ENCODE results near the gene GET4. TPM values are rescaled to one million over a fixed set of nuclear protein-coding genes. Genes with fewer than 3 reads are reported as not detected.

Gene GET4
- total RNA-seq, 2 experiments from 2014 or later, result 19.3 to 20.2 TPM

DNA sequence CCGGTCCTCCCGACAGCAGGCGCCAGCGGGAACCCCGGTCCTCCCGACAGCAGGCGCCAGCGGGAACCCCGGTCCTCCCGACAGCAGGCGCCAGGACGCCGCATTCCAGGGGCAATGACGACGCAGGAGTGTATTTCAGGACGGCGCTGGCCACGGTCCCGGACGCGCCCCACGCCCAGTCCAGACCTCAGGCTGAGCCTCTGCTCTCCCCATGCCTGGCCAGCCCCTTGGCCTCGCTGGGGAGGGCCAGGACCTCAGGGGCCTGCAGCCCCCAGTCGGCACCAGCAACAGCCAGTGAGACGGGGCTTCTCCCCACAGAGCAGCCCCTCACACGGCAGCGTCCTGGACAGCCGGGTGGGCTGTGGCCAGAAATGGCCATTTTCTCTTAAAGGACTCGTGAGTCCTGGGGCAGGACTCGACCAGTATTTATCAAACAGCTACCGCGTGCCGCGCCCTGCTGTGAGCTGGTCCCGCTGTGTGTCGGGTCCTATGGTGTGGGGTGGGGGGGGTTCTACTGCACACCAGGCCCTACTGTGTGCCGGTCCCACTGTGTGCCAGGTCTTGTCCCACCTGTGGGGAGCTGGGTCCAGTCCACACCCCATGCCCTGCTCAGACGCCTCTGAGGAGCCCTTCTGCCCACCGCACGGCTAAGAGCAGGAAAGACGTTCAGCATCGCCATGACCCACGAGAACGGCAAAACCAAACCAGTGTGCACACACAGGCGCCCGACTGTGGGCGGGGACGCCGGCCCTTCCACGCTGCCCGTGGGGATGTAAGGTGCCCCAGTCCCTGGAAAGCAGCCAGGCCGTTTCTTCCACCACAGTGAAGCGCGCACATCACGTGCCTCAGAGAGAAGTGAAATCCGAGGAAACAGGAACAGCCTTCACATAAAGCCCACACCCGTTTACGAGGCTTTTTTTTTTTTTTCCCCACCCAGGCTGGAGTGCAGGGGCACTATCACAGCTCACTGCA is 33.3 kb downstream of the GET4 start:
- H3K4me1 Mint-ChIP-seq (ENCODE audit: low read depth), result peaks cover 12% of the 10 kb centered on the region
- DNase-seq, result peak; percentile 40
- no peaks in the 10 kb centered on the region for H3K27me3 Mint-ChIP-seq (ENCODE audit: low read depth)
- no peaks in the 10 kb centered on the region for H3K9me3 Mint-ChIP-seq
- H3K4me3 Mint-ChIP-seq, result peak overlapping the region; percentile 32
- H3K27ac Mint-ChIP-seq, result no peak overlapping the region
- H3K36me3 Mint-ChIP-seq (ENCODE audit: low read depth), result no peaks in the 10 kb centered on the region
- intact Hi-C loops (cut with micrococcal nuclease), result loop anchor here (1.0 to 10.0 kb wide), 2 partner anchors 14 to 155 kb away; no protein-coding TSS in a partner anchor
- CTCF ChIA-PET, result interaction anchor here (0.6 to 4.0 kb wide), 14 partner anchors 8 to 156 kb away, joined by 3 to 31 read pairs (median 6); partner anchors contain the start of genes ADAP1 and COX19

GRCh38 chr7:910441-910861 is 34.1 kb downstream of the GET4 start:
- no peaks in the 10 kb centered on the region for H3K27me3 Mint-ChIP-seq (ENCODE audit: low read depth)
- DNase-seq, result peak; percentile 33
- H3K4me1 Mint-ChIP-seq (ENCODE audit: low read depth), result peaks cover 12% of the 10 kb centered on the region
- CTCF ChIA-PET, result interaction anchor here (1.0 to 4.0 kb wide), 10 partner anchors 9 to 83 kb away, joined by 3 to 31 read pairs (median 6); partner anchors contain the start of genes ADAP1 and COX19
- no peaks in the 10 kb centered on the region for H3K9me3 Mint-ChIP-seq
- H3K4me3 Mint-ChIP-seq, result peak overlapping the region; percentile 32
- intact Hi-C loops (cut with micrococcal nuclease), result loop anchor here (1.0 kb wide), 1 partner anchor 13 kb away; no protein-coding TSS in a partner anchor
- H3K36me3 Mint-ChIP-seq (ENCODE audit: low read depth), result no peaks in the 10 kb centered on the region
- H3K27ac Mint-ChIP-seq, result no peak overlapping the region

- H3K9me3 Mint-ChIP-seq, result no peaks in the 10 kb centered on the region
- peaks cover 12% of the 10 kb centered on the region for H3K4me1 Mint-ChIP-seq (ENCODE audit: low read depth)
- no peaks in the 10 kb centered on the region for H3K36me3 Mint-ChIP-seq (ENCODE audit: low read depth)
- no peak for DNase-seq
- no peak overlapping the region for H3K4me3 Mint-ChIP-seq
- no peaks in the 10 kb centered on the region for H3K27me3 Mint-ChIP-seq (ENCODE audit: low read depth)
- CTCF ChIA-PET, result interaction anchor here (1.0 to 4.0 kb wide), 8 partner anchors 10 to 82 kb away, joined by 3 to 31 read pairs (median 11); partner anchors contain the start of genes ADAP1 and COX19
- intact Hi-C loops (cut with micrococcal nuclease), result loop anchor here (1.0 kb wide), 1 partner anchor 12 kb away; no protein-coding TSS in a partner anchor
- no peak overlapping the region for H3K27ac Mint-ChIP-seq
Observed at GRCh38 chr7:910931-911431, 34.6 kb downstream of the GET4 start.

DNA sequence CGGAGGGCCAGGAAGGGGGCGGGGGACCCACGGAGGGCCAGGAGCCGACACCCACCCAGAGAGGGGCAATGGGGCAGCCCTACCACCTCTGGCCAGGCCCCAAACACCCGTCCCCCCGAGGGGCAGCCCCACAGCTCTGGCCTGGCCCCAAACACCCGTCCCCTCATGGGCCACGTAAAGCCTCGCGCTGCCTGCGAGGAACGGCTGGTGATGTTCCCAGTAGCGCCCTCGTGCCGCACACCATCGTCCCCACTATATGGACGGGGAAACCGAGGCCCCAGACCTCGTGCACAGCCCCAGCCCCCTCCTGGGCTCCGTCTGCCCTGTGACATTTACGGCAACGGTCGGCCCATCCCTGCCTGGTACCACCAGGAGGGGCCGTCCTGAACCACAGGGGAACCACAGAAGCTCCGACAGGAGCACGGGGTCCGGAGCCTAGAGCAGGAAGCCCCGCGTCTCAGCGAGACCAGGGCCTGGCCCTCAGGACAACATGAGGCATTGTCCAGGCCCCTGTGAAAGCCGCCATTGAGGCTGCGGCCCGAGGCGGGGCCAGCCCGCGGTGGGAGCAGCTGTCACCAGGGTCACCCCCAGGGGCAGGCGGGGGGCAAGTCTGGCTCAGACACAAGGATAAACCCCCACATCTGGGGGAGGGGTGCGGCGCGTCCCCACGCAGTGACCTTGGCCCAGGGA is 35.6 kb downstream of the GET4 start:
- Mint-ChIP-seq H3K9me3 (no peaks in the 10 kb centered on the region), H3K27ac (no peak overlapping the region), H3K36me3 (ENCODE audit: low read depth) (no peaks in the 10 kb centered on the region), H3K4me1 (ENCODE audit: low read depth) (peaks cover 12% of the 10 kb centered on the region), H3K4me3 (no peak overlapping the region), H3K27me3 (ENCODE audit: low read depth) (no peaks in the 10 kb centered on the region)
- DNase-seq, result no peak
- intact Hi-C loops (cut with micrococcal nuclease), result no loop called here
- CTCF ChIA-PET, result interaction anchor here (0.6 to 1.1 kb wide), 2 partner anchors 35 to 83 kb away, joined by 3 to 5 read pairs; no protein-coding TSS in a partner anchor

DNA sequence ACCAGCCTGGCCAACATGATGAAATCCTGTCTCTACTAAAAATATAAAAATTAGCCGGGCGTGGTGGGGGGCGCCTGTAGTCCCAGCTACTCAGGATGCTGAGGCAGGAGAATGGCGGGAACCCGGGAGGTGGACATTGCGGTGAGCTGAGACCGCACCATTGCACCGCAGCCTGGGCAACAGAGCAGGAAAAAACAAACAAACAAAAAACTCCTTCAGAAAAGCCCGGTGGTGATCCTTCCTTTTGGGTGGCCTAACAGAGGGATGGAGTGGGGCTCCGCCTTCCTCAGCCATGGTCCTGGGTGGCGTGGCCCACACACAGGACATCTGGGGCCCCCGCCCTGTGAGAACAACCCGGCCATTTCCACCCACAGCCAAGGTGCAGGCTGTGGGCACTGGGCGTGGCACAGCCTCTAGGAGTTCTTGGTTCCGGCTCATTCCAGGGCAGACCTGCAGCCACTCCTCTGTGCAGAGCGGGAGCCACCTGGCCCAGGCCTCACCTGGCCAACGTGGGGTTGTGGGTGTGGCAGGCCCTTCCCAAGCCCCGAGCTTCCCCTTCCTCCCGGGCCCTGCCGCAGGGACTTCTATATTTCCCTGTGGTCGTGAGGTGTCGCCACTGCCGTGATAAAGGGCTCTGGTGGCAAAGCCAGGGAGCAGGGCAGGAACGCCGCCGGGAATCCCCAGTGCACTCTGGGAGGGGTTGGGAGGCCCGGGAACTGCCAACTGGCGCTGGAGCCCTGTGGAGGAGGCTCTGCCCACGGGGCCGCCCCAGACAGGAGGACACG is 37.6 kb downstream of the GET4 start:
- no peaks in the 10 kb centered on the region for H3K36me3 Mint-ChIP-seq (ENCODE audit: low read depth)
- no peaks in the 10 kb centered on the region for H3K9me3 Mint-ChIP-seq
- DNase-seq, result no peak
- H3K27me3 Mint-ChIP-seq (ENCODE audit: low read depth), result no peaks in the 10 kb centered on the region
- intact Hi-C loops (cut with micrococcal nuclease), result no loop called here
- no peak overlapping the region for H3K27ac Mint-ChIP-seq
- CTCF ChIA-PET, result interaction anchor here (1.2 to 1.3 kb wide), 2 partner anchors 51 to 61 kb away, joined by 3 to 4 read pairs; partner anchors contain the start of gene COX19
- no peak overlapping the region for H3K4me3 Mint-ChIP-seq
- H3K4me1 Mint-ChIP-seq (ENCODE audit: low read depth), result peaks cover 9% of the 10 kb centered on the region

- Mint-ChIP-seq H3K36me3 (ENCODE audit: low read depth) (no peaks in the 10 kb centered on the region), H3K9me3 (no peaks in the 10 kb centered on the region), H3K4me3 (no peak overlapping the region), H3K27ac (no peak overlapping the region), H3K27me3 (ENCODE audit: low read depth) (no peaks in the 10 kb centered on the region), H3K4me1 (ENCODE audit: low read depth) (peaks cover 12% of the 10 kb centered on the region)
- CTCF ChIA-PET, result no interaction called here
- intact Hi-C loops (cut with micrococcal nuclease), result no loop called here
- DNase-seq, result no peak
Observed at GRCh38 chr7:914521-915194, 38.3 kb downstream of the GET4 start.

- H3K27ac Mint-ChIP-seq, result no peak overlapping the region
- H3K4me1 Mint-ChIP-seq (ENCODE audit: low read depth), result peaks cover 5% of the 10 kb centered on the region
- H3K27me3 Mint-ChIP-seq (ENCODE audit: low read depth), result no peaks in the 10 kb centered on the region
- intact Hi-C loops (cut with micrococcal nuclease), result no loop called here
- H3K36me3 Mint-ChIP-seq (ENCODE audit: low read depth), result no peaks in the 10 kb centered on the region
- no peak for DNase-seq
- CTCF ChIA-PET, result no interaction called here
- no peaks in the 10 kb centered on the region for H3K9me3 Mint-ChIP-seq
- H3K4me3 Mint-ChIP-seq, result no peak overlapping the region
Observed at GRCh38 chr7:915291-916218, 39.2 kb downstream of the GET4 start.

GRCh38 chr7:916291-916941 is 40.1 kb downstream of the GET4 start:
- no peaks in the 10 kb centered on the region for H3K36me3 Mint-ChIP-seq (ENCODE audit: low read depth)

GRCh38 chr7:917255-918117 is 41.1 kb downstream of the GET4 start:
- no peak for DNase-seq
- Mint-ChIP-seq H3K27me3 (ENCODE audit: low read depth) (no peaks in the 10 kb centered on the region), H3K9me3 (no peaks in the 10 kb centered on the region), H3K36me3 (ENCODE audit: low read depth) (no peaks in the 10 kb centered on the region), H3K4me1 (ENCODE audit: low read depth) (peaks cover 20% of the 10 kb centered on the region), H3K27ac (no peak overlapping the region), H3K4me3 (no peak overlapping the region)
- intact Hi-C loops (cut with micrococcal nuclease), result no loop called here
- CTCF ChIA-PET, result interaction anchor here (0.7 to 0.8 kb wide), 2 partner anchors 8 kb away, joined by 3 read pairs; no protein-coding TSS in a partner anchor

More at GRCh38 chr7:916291-916941, 40.1 kb downstream of the GET4 start:
- intact Hi-C loops (cut with micrococcal nuclease), result no loop called here
- H3K27ac Mint-ChIP-seq, result no peak overlapping the region
- no peak overlapping the region for H3K4me3 Mint-ChIP-seq
- CTCF ChIA-PET, result no interaction called here
- no peak for DNase-seq
- H3K27me3 Mint-ChIP-seq (ENCODE audit: low read depth), result no peaks in the 10 kb centered on the region
- H3K9me3 Mint-ChIP-seq, result no peaks in the 10 kb centered on the region
- peaks cover 14% of the 10 kb centered on the region for H3K4me1 Mint-ChIP-seq (ENCODE audit: low read depth)

Measured in activated naive CD4-positive, alpha-beta T cell treated with anti-CD3 and anti-CD28 coated beads for 36 hours (primary cell).